SH-SY5Y (cell line): ENCODE measurements around the gene SERPINB6.

Source experiments
- GATA2 ChIP-seq: IDR thresholded peaks from 2 replicates; pipeline ENCODE4 v1.6.1; 2011; ENCODE audit warnings: mild to moderate bottlenecking, low read depth, low read length
- GATA3 ChIP-seq: IDR thresholded peaks from 2 replicates; pipeline ENCODE4 v1.6.1; 2011; ENCODE audit warnings: low read depth, mild to moderate bottlenecking, low read length, moderate library complexity

GRCh38 chr6:3017304-3017703 is 45.9 kb upstream of the SERPINB6 start:
- TF ChIP-seq GATA2 (no peak), GATA3 (no peak)
